ENCODE results near the gene LRRC15.

LRRC15 gene

GRCh38 chr3:194369522-194370279 lies at the start of gene LRRC15:
TSS of gene LRRC15 (minus strand) at chr3:194369743. CDS start at chr3:194361043, 8,700 bp downstream.
- no peak for DNase-seq

- DNase-seq = no peak
These were observed 49.1 kb upstream of the LRRC15 start for GRCh38 chr3:194418671-194419070.

- DNase-seq = no peak
These were observed 37.9 kb upstream of the LRRC15 start for GRCh38 chr3:194407423-194407822.

- DNase-seq = no peak
These were observed 36.2 kb upstream of the LRRC15 start for GRCh38 chr3:194405766-194406165.

- peak in 5 of 6 experiments; percentile 30 to 75 (median 65) for DNase-seq
These were observed 35.0 kb upstream of the LRRC15 start for GRCh38 chr3:194404365-194405140.

- DNase-seq = no peak
These were observed 32.4 kb upstream of the LRRC15 start for GRCh38 chr3:194401868-194402329.

- no peak for DNase-seq
These were observed 31.8 kb upstream of the LRRC15 start for GRCh38 chr3:194401346-194401745.

GRCh38 chr3:194399874-194400411 lies 30.4 kb upstream of the LRRC15 start:
- DNase-seq = no peak

- no peak for DNase-seq
These were observed 29.6 kb upstream of the LRRC15 start, which contains the start of gene GP5 for GRCh38 chr3:194399166-194399565. TSS of gene GP5 (minus strand) at chr3:194399266. CDS start at chr3:194398282, 984 bp downstream.

- peak in 5 of 6 experiments; percentile 9 to 58 (median 18) for DNase-seq
These were observed 28.3 kb upstream of the LRRC15 start for GRCh38 chr3:194397757-194398312.

- DNase-seq = peak; percentile 28 to 82 (median 62)
These were observed 27.6 kb upstream of the LRRC15 start for GRCh38 chr3:194396859-194397756.

- DNase-seq = no peak
These were observed 27.0 kb upstream of the LRRC15 start for GRCh38 chr3:194396539-194396858.

GRCh38 chr3:194395778-194396538 lies 26.4 kb upstream of the LRRC15 start:
- DNase-seq = peak; percentile 52 to 82 (median 64)

GRCh38 chr3:194395212-194395611 lies 25.7 kb upstream of the LRRC15 start:
- no peak for DNase-seq

GRCh38 chr3:194392576-194392975 lies 23.0 kb upstream of the LRRC15 start:
- DNase-seq = no peak

- no peak for DNase-seq
These were observed 21.3 kb upstream of the LRRC15 start for GRCh38 chr3:194390835-194391234.

GRCh38 chr3:194389269-194389668 lies 19.7 kb upstream of the LRRC15 start:
- DNase-seq = no peak

GRCh38 chr3:194387926-194388418 lies 18.4 kb upstream of the LRRC15 start:
- no peak for DNase-seq

- no peak for DNase-seq
These were observed 17.7 kb upstream of the LRRC15 start for GRCh38 chr3:194387276-194387675.

- DNase-seq = no peak
These were observed 17.1 kb upstream of the LRRC15 start for GRCh38 chr3:194386648-194387047.

- DNase-seq = no peak
These were observed 16.5 kb upstream of the LRRC15 start for GRCh38 chr3:194386066-194386465.

Data from stimulated activated naive CD4-positive, alpha-beta T cell (primary cell).